NCI-H1694 (cell line): ENCODE results near the gene LHPP.

Experiments used
- DNase-seq: peaks from one replicate; lab custom pipeline; 2025; lab: John Stamatoyannopoulos, UW

The LHPP gene

DNA sequence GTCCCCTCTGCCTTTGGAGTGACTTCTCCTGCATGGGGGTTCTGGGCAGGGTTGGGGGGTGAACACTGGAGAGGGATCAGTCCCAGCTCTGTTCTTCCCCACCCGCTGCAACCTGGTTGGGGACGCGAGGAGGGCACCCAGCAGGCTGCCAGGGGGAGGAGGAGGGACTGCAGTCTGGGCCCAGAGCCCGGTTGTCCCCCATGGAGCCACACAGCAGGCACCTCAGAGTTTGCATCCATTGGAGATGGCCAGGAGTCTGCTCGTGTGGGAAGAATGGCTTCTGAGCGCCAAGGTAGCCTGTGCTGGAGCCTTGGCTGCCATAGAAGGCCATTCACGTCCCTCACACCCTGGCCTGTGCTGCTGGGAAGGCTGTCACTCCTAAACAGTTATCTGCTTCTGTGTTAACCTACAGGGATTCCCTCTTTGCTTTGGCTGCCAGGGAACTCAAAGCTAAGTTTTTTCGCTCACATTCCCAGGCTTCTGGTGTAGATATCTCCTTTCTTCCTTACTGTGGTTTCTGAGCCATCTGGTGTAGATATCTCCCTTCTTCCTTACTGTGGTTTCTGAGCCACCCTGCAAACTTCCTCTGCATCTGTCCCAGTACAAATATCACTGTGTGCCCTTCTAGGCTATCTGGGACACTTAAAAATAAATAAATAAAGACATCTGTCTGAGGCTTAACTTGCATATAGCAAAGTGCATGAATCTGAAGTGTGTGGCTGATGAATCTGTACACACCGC lies 133.7 kb downstream of the LHPP start:
- no peak for DNase-seq

DNA sequence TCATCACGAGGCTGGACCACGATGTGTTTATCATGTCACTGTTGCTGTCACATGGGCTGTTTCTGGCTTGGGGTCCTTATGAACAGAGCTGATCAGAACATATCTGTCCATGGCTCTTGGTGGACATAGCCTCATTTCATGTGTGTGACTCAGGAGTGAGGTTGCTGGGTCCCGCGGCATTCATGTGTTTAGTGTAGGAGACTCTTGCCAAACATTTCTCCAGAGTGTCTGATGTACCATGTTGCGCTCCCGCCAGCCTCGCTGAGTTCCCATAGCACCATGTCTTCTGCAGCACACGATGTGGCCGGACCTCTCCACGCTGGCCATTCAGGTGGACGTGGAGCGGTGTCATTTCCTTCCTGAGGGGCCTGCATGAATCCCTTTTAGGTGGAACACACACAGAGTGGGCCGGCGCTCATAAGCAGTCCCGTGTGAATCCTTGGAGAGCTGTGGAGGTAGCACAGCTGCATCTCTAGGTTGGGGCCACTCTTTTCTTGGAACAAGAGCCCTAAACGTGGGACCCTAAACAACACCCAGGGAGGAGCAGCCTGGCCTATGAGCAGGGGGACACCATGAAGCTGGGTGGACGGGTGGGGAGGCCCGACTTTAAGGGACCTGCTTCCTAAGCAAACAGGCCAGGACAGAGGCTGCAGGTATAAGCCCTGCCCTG lies 134.6 kb downstream of the LHPP start:
- DNase-seq: no peak

DNA sequence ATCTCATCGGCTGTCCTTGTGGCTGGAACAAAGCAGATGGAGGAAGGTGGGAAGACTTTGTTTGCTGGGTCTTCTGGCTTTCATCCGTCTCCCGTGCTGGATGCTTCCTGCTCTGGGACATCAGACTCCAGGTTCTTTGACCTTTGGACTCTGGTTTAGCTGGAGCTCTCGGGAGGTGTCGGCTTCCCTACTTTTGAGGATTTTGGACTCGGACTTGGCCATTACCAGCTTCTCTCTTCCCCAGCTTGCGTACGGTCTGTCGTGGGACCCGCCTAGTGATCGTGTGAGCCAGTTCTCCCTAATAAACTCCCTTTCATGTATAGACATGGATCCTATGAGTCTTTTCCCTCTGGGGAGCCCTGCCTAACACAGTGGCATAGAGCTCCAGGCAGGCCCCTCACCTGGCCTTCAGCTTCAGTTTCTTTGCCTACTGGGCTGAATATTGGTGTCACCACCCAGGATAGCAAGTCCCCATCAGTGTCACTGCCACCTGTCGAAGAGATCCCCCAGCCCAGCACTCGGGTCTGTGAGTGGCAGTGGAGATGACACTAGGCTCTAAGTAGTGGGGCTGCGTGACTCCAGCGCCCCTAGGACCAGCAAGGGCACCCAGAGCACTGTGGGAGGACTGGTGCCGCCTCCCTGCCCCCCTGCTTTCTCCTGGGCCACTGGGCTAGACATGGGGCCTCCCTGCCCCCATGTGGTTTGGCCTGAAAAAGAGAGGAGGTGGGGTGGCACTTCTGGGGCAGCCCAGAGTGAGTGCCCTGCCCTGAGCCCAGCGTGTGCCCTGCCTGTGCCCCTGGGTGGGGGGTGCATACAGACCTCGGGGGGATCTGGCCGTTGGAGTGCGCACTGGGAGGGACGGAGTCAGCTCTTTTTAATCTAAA lies 135.6 kb downstream of the LHPP start:
- DNase-seq: no peak

DNA sequence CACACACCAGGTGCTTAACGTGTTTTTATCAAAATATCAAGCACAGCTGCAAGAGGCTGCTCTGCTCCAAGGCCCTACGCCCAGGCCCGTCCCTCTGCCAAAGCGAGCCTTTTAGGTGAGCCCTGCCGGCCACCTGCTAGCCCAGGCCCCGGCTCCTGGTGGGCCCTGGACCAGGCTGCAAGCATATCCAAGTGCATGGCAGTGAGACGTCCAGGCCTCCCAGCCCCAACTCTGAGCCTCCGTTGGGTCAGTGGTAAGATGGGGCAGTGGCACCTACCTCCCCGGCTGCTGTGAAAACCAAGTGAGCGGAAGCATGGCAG lies 136.2 kb downstream of the LHPP start:
- DNase-seq: no peak

DNA sequence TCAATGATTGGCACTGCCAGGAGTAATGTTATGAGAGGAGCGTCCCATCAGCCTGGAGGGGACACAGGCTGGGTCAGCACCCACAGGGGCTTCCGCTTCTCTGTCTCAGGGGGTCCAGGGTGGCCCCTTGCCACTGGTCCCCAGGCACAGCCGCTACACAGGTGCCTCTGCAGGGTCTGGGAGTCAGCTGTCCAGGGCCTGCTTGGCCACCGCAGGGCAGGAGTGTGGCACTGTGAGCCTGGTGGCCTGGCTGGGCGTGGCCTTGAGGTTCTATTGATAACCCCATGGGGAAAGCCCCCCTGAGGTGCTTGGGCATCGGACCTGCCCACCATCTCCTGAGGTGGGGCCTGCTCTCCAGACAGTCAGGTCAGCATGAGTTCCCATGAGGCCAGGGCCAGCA lies 136.6 kb downstream of the LHPP start:
- no peak for DNase-seq

DNA sequence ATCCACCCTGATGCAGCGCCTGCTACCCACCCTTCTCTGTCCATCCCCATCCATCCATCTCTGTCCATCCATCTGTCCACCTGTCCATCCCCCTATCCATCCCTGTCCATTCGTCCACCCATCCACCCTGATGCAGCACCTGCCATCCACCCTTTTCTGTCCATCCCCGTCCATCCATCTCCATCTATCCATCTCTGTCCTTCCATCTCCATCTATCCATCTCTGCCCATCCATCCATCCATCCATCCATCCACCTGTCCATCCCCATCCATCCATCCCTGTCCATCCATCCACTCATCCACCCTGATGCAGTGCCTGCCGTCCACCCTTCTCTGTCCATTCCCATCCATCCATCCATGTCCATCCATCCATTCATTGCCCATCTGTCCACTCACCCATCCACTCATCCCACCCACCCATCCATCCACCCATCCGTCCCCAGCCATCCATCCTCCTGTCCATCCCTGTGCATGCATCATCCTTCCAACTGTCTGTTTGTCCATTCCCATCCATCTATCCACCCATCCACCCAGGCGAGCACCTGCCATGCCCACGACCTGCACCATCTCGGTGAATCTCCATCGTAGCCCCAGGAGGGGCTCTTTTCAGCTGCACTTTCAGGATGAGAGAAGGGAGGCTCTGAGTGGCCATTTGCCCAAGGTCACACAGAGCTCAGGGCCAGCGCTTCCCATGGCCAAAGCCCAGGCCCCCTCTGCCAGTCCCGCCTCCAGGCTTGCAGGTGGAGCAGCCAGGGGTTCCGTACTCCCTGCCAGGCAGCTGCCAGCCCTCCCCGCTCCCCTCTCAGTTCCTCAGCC lies 137.4 kb downstream of the LHPP start:
- no peak for DNase-seq

DNA sequence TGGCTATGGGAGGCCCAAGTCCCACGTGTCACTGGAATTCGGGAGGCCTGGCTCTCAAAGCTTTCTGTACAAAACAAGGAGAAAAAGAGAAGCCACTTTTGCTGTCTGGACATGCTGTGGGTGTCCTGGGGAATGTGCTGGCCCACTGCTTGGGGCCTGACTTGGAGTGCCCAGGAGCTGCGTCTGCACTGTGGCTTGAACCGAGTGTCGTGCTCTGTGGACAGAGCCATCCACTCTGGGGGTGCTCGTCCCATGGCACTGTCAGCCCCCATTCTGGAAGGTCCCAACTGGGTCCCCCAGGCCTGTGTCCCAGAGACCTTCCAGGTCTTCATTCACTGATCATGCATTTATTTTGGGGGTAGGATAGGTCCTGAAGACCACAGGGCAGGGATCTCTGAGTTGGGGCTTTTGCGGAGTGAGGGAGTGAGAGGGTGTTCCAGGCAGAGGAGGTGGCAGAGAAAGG lies 138.0 kb downstream of the LHPP start:
- DNase-seq: no peak

DNA sequence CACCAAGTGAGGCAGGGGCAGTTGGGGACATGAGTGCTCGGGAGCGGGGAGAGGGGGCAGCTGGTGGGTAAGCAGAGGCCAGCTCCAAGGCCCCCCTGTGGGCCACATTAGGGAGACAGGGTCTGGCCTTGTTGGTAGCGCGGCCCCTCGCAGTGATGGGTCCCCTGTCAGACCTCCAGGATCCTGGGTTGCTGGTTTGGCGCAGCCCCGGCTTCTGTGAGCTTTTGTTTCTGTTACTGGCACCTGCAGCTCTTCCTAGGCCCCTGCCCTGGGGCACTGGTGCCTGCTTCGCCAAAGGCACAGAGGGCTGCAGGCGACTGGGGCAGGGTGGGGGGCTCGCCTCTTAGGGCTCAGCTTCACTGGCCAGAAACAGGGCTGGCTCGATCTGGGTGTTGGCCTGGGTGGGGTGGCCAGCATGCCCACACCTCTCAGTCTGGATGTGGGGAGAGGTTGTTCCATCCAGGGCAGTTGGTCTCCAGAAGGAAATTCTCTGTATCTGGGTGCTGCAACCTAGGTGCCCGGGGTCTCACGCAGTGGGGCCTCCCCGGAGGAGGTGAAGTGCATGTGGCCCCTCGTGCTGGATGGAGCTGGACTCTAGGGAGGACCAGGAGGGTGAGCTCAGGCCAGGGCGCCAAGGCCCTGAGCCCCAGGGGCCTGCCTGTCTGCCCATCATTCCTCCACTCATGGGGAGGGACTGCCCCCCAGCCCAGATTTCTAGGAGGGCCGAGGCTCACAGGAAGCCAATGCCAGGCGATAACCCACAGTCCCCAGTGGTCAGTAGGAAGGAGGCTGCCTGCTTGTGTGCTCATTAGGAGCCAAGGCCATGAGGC lies 138.6 kb downstream of the LHPP start:
- DNase-seq: no peak

DNA sequence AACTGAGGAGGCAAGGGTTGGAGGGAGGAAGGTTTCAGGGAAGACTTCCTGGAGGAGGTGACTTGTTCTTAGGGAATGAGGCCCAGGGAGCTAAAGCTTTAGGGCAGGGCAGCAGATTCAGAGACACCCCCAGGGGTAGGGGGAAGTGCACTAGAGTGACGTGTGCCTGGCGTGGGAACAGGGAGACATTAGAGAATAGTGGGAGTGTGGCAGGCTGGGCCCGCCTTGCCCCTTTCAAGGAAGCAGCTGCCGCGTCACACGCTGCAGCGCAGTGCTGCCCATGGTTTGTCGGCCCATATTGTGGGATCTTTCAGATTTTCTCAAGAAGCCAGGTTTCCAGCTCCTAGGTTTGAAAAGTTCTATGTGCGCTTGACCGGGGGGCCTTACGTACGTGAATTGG lies 139.4 kb downstream of the LHPP start:
- no peak for DNase-seq

DNA sequence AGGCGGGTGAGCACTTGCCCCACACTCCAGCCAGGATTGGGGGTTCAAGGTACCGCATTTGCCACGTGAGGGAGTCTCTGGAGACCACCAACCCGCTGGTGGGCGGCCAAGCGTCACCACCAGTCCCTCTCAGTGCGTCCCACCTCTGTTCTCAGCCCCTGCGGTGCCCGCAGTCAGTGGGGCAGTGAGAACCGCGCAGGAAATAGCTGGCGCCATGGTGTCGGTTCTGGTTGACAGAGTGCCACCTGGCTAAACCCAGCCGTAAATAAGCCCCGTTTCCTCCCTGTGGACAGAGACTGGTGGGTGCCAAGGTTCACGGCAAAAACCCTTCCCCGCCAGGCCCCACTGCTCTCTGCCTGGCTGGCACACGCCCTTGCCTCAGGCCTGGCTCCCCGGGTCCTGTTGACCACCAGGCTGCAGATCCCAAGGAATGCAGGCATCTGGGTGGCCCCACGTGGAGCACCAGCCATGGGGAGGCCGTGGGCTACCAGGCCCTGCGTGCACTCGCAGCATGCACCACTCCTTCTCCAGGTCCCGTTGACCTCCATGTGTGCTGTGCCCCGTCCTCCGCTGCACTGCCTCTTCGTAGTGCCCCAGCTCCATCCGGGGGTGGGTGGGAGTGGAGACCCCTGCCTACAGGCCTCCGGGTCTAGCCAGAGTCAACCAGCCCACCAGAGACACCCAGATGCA lies 140.0 kb downstream of the LHPP start:
- DNase-seq: no peak

DNA sequence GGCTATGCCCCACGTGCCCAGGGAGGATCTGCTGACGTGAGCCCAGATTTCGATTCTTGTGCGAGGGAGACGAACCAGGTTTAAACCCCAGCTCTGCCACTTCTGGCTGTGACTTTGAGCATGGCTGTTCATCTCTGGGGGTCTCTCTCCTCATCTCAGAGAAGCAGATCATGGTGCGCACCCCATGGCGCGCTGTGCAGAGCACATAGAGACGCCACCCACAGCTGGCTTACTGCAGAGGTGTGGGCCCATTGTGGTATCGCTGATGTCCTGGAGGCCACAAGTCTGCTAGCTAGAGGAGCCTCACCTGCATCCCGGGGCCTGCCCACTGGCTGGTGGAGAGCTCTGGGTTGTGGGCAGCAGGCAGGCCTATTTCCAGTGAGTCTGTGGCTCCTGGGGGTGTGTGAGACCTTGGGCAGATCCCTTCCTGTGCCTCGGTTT lies 140.5 kb downstream of the LHPP start:
- DNase-seq: no peak

DNA sequence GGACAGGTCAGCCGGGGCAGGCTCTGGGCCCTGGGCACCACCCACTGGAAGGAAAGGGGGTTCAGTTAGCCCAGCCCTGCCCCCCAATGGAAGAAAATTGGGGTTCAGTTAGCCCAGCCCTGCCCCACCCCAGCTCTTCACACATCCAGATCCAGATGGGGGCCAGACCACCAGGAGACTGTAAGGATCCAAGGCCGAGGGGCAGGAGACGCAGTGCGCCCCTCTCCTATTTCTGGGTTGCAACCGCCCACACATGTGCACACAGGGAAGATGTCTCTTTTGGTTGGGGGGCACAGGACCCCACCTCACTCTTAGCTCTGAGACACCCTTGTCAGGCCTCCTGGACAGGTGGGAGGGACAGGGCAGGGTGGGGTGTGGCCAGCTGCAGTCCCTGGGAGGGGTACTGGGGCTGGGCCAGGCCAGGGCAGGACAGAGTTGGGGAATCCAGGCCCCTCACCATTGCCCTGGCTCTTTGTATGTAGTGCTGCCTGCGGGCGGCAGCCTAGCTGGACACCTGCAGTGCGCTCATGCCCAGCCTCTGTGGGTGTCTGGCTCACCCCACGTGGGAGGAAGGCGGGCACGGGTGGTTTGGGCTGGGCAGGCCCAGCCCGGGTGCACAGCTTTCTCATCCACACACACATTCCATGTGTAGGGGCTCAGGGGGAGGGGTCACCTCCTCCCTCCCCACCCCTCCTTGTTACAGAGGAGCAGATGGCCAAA lies 141.2 kb downstream of the LHPP start:
- DNase-seq: no peak

DNA sequence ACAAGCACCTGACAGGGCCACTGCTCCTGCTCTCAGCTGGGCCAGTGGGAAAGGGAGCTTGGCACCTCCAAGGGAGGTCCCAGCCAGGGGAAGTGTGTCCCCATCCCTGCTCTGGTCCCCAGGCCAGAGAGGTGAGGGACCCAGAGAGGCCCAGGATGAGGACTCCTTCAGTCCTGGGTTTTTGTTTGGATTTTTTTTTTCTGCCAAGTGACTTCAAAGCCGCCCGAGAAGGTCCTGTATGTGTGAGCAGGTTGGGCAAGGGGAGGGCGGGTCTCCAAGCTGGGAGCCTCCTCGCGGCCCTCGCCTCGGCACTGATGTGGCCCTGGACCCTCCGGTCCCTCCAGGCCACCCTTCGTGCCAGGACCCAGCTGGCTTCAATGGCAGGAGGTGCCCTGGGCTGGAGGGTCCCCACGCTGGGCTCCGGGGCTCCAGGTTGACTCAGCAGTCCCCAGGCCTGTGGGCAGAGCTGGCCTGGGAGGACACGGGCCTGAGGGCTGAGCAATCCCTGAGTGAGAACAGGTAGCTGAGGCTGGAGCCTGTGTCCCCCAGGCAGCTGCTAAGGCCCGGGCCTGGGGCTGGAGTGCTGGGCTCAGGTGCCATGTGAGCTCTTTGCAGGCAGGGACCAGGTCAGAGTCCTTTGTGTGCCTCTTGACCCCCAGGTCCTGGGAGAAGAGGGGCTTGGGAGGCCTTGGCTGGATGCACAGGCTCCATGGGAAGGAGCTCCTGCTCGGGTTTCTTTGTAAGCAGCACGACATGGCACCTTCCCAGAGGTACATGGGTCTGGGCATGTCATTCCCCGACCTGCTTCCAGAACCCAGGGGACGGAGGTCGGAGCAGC lies 142.0 kb downstream of the LHPP start:
- no peak for DNase-seq

DNA sequence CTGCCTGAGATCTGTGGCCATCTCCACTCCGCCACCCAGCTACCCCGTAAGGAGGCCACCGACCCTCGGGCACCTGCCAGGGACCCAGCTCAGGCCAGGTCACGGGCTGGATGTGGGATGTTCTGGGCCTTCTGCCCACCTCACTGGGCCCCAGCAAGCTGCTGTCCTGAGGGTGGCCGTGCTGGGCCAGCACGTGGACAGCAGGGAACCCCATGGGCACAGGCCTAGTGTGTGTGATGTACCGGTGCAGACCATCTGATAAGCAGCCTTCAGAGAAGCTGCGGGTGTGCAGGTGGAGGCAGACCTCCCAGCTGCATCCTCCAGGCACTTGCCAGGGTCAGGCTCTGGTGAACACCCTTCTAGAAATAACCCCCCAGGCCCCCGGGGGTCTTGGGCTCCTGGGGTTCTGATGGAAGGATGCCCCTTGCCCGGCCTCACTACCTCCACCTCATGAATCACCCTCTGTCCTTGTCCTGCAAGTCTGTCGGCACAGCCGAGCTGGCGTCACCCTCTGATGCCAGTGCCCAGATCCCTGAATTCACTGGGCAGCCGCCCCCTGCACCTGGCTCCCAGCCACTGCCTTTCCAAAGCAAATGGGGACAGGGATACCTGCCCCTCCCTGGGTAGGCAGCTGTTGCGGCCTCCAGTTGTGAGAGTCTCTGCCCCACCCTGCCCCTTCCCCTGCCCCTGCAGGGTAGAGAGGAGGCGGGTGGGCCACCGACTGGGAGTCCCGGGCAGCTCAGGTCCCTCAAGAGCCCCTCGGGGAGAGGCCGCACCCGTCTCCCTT lies 142.8 kb downstream of the LHPP start:
- no peak for DNase-seq

DNA sequence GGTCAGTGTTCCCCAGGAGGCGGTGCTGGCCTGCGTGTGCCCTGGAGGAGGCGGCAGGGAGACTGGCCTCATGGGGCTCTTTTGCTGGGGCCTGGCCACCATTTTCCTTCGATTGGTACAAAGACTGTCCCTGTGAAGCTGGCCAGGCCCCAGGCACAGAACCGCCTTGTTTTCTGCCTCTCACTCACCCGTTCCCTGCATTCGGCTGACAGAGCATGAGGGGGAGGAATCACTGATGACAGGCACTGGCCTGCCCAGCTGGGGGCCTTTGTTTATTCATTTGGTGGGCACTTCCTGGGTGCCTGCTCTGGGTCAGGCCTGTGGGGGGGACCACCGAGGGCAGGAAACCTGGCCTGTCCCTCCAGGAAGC lies 143.4 kb downstream of the LHPP start:
- DNase-seq: no peak

DNA sequence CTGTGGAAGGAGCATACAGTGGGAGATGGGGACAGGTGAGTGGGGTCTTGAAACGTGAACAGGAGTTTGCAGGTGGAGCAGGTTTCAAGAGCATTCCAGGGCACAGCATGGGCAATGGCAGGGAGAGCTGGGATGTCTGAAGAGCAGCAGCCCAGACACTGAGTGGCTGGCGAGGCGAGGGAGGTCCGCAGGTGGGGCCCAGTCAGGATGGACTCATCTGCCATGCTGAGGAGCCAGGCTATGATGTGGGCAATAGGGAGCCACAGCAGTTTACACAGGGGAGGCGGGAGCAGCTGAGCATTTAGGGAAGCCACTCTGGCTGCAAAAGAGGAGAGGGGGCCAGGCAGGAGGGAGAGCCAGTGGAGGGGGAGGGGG lies 143.8 kb downstream of the LHPP start:
- DNase-seq: no peak

DNA sequence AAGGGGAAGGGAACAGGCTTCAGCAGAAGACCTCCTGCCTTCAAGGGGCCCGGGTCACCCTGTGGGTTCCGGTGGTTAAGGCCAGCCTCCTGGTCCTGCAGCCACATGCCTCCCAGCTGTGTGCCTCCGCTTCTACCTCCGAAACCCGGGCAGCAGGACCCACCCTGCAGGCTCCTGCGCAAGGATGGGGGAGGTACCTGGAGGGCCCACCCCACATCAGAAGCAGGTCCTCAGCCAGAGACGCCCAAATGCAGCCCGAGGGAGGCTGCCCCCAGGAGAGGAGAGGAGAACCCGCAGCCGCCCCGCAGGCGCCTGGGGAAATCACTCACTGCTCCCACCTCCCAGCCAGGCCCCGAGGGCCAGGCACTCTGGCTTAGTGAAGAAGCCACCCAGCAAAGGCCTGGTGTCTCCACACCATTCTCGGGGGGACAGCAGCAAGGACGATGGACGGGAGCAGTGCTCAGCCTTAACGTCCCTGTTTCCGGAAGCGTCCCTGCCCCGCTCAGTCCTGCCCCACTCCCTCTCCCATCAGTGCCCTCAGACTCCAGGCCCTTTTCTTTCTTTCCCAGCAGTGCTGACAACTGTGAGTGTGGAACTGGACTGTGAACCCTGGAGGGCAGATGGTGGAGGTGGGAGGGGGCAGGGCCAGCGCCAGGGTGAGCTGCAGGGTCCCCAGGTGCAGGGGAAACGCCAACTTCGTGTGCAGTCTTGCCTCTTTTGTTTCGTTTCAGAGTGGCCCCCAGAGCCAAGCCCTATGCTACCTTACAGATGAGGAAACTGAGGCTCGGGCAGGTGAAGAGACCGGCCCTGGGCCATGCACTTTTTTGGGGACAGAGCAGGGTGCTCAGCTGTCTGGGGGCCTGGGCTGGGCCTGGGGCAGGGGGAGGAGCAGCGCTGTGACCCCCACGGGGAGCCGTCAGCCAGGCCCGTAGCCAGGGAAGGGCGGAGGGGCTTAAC lies 144.5 kb downstream of the LHPP start:
- DNase-seq: no peak
